ENCODE measurements around the gene THSD7A. TPM values are rescaled to one million over a fixed set of nuclear protein-coding genes. Genes with fewer than 3 reads are reported as not detected.

THSD7A gene
- total RNA-seq, 1 experiment from 2014 or later: 4.0 TPM

DNA sequence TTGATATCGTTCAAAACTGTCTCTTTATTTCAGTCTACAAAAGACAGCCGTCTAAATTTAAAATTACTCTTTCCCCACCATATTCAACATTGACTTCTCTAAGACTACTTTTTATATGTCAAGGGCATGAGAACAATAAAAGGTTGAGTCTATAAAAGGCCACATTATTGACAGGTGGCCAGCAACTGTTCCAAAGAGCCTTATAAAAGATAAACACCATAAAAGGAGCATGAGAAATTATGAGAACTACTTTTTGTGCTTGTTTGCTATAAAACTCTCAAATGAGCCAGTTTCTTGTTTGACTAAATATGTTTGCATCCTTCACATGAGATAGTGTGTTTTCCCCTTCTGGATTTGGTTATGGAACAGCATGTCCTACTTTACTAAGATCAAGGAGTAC is 189.2 kb downstream of the THSD7A start:
- Histone ChIP-seq H3K4me3 (no peak overlapping the region), H3K36me3 (ENCODE audit: low read depth) (no peaks in the 10 kb centered on the region), H3K9me3 (ENCODE audit: insufficient read depth, low read depth) (no peaks in the 10 kb centered on the region), H3K79me2 (ENCODE audit: low read depth) (no peaks in the 10 kb centered on the region), H4K20me1 (ENCODE audit: insufficient read depth) (no peaks in the 10 kb centered on the region), H3F3A (ENCODE audit: insufficient read depth, low read depth) (no peaks in the 10 kb centered on the region; the same call in 1 of the 2 replicates), H3K4me2 (no peak overlapping the region), H3K27me3 (ENCODE audit: insufficient read depth, low read depth) (no peaks in the 10 kb centered on the region), H3K27ac (no peak overlapping the region), H3K9me2 (ENCODE audit: insufficient read depth) (peaks cover 5% of the 10 kb centered on the region; the same call in 1 of the 2 replicates), H2AFZ (no peak overlapping the region), H3K4me1 (replicated peaks; ENCODE audit: insufficient read depth) (no peaks in the 10 kb centered on the region)
- intact Hi-C loops (cut with micrococcal nuclease; ENCODE audit: unreplicated experiment): no loop called here
- ChIA-PET POLR2A (ENCODE audit: unreplicated experiment) (no interaction called here), CTCF (no interaction called here)
- DNase-seq: no peak
- no TSS peak for BruUV-seq (replicated peaks)
- TF ChIP-seq, protein P1, sequence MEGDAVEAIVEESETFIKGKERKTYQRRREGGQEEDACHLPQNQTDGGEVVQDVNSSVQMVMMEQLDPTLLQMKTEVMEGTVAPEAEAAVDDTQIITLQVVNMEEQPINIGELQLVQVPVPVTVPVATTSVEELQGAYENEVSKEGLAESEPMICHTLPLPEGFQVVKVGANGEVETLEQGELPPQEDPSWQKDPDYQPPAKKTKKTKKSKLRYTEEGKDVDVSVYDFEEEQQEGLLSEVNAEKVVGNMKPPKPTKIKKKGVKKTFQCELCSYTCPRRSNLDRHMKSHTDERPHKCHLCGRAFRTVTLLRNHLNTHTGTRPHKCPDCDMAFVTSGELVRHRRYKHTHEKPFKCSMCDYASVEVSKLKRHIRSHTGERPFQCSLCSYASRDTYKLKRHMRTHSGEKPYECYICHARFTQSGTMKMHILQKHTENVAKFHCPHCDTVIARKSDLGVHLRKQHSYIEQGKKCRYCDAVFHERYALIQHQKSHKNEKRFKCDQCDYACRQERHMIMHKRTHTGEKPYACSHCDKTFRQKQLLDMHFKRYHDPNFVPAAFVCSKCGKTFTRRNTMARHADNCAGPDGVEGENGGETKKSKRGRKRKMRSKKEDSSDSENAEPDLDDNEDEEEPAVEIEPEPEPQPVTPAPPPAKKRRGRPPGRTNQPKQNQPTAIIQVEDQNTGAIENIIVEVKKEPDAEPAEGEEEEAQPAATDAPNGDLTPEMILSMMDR (conservative IDR thresholded peaks at IDR 0.05): no peak

DNA sequence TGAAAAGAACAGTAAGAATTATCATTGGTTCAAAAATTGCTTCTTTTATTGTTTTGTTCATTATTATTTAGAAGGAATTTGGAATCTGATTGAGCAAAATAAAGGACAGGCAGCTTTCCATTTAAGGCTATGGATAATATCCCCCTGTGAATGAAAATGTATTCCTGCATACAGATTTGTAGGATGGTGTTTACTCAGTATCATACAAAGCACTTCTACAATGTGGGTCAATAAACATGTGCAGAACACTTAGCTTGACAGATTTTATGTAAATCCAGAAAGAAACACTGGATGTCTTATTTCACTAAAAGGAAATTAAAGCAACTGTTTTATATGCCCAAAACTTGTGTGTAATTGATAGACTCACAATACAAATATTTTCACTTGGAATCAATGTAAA is 189.7 kb downstream of the THSD7A start:
- peaks cover 5% of the 10 kb centered on the region; the same call in 1 of the 2 replicates for H3K9me2 ChIP-seq (ENCODE audit: insufficient read depth)
- no peaks in the 10 kb centered on the region for H4K20me1 ChIP-seq (ENCODE audit: insufficient read depth)
- H3K9me3 ChIP-seq (ENCODE audit: insufficient read depth, low read depth): no peaks in the 10 kb centered on the region
- ChIA-PET POLR2A (ENCODE audit: unreplicated experiment) (no interaction called here), CTCF (no interaction called here)
- BruUV-seq (replicated peaks): no TSS peak
- no peaks in the 10 kb centered on the region for H3K27me3 ChIP-seq (ENCODE audit: insufficient read depth, low read depth)
- H3K36me3 ChIP-seq (ENCODE audit: low read depth): no peaks in the 10 kb centered on the region
- intact Hi-C loops (cut with micrococcal nuclease; ENCODE audit: unreplicated experiment): no loop called here
- no peaks in the 10 kb centered on the region for H3K79me2 ChIP-seq (ENCODE audit: low read depth)
- H3K4me3 ChIP-seq: no peak overlapping the region
- no peak overlapping the region for H2AFZ ChIP-seq
- H3K4me2 ChIP-seq: no peak overlapping the region
- no peaks in the 10 kb centered on the region; the same call in 1 of the 2 replicates for H3F3A ChIP-seq (ENCODE audit: insufficient read depth, low read depth)
- no peak for TF ChIP-seq EZH2 (IDR thresholded peaks at IDR 0.05; ENCODE audit: low read depth)
- TF ChIP-seq, protein P1 (conservative IDR thresholded peaks at IDR 0.05): no peak
- no peak overlapping the region for H3K27ac ChIP-seq
- H3K4me1 ChIP-seq (replicated peaks; ENCODE audit: insufficient read depth): no peaks in the 10 kb centered on the region
- DNase-seq: no peak

DNA sequence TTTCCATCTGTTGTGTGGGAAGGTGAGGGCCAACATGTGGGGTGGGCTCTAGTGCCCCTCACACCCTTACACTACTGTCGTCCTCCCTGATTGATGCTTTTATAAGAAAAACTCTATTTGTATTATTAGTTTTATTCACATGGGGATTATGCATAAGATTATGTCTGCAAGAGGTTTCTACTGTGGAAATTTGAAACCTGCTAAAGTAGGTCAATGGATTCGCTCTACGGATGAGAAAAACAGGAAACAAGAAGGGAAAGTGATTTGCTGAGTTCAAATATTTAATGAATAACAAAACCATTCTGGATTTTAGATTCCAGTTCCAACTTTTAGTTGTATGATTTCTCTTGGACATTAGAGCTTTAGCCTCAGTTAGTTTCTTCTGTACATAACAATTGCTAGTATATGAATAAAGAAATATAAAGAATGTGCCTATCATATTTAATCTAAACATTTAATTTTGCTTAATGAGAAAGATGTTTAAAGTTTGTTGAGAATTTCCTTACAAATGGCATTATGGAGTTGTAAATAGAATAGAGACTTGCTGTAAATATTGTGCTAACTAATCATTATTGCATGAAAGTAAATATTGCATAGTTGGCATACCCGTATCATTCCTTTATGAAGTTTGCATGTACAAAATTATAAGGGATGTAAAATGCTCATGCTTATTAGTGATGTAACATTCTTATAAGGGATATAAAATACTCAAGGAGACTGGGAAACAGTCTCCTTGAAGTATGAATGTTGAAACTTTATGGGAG is 193.8 kb downstream of the THSD7A start:
- ChIA-PET CTCF (no interaction called here), POLR2A (ENCODE audit: unreplicated experiment) (no interaction called here)
- Histone ChIP-seq H3K9me2 (ENCODE audit: insufficient read depth) (peaks cover 8% of the 10 kb centered on the region; the same call in 1 of the 2 replicates), H4K20me1 (ENCODE audit: insufficient read depth) (no peaks in the 10 kb centered on the region), H3F3A (ENCODE audit: insufficient read depth, low read depth) (no peaks in the 10 kb centered on the region), H3K79me2 (ENCODE audit: low read depth) (no peaks in the 10 kb centered on the region), H2AFZ (no peak overlapping the region), H3K4me2 (no peak overlapping the region), H3K9me3 (ENCODE audit: insufficient read depth, low read depth) (no peaks in the 10 kb centered on the region), H3K27ac (no peak overlapping the region), H3K4me3 (no peak overlapping the region), H3K27me3 (ENCODE audit: insufficient read depth, low read depth) (no peaks in the 10 kb centered on the region), H3K36me3 (ENCODE audit: low read depth) (no peaks in the 10 kb centered on the region), H3K4me1 (replicated peaks; ENCODE audit: insufficient read depth) (no peaks in the 10 kb centered on the region)
- intact Hi-C loops (cut with micrococcal nuclease; ENCODE audit: unreplicated experiment): no loop called here
- BruUV-seq (replicated peaks): no TSS peak
- DNase-seq: no peak
- TF ChIP-seq EZH2 (IDR thresholded peaks at IDR 0.05; ENCODE audit: low read depth): no peak
- TF ChIP-seq, protein P1 (conservative IDR thresholded peaks at IDR 0.05): no peak
